ENCODE measurements around the gene RPS27.

GRCh38 chr1:153973071-153973470 lies 17.5 kb upstream of the RPS27 start:
- TF ChIP-seq, protein P1, sequence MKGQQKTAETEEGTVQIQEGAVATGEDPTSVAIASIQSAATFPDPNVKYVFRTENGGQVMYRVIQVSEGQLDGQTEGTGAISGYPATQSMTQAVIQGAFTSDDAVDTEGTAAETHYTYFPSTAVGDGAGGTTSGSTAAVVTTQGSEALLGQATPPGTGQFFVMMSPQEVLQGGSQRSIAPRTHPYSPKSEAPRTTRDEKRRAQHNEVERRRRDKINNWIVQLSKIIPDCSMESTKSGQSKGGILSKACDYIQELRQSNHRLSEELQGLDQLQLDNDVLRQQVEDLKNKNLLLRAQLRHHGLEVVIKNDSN (IDR thresholded peaks at IDR 0.05; ENCODE audit: borderline replicate concordance, extremely low read length, insufficient read depth, low read depth, low read length): no peak
- TF ChIP-seq REST (IDR thresholded peaks at IDR 0.05; ENCODE audit: low read depth, low read length): no peak
- TF ChIP-seq, protein P2, sequence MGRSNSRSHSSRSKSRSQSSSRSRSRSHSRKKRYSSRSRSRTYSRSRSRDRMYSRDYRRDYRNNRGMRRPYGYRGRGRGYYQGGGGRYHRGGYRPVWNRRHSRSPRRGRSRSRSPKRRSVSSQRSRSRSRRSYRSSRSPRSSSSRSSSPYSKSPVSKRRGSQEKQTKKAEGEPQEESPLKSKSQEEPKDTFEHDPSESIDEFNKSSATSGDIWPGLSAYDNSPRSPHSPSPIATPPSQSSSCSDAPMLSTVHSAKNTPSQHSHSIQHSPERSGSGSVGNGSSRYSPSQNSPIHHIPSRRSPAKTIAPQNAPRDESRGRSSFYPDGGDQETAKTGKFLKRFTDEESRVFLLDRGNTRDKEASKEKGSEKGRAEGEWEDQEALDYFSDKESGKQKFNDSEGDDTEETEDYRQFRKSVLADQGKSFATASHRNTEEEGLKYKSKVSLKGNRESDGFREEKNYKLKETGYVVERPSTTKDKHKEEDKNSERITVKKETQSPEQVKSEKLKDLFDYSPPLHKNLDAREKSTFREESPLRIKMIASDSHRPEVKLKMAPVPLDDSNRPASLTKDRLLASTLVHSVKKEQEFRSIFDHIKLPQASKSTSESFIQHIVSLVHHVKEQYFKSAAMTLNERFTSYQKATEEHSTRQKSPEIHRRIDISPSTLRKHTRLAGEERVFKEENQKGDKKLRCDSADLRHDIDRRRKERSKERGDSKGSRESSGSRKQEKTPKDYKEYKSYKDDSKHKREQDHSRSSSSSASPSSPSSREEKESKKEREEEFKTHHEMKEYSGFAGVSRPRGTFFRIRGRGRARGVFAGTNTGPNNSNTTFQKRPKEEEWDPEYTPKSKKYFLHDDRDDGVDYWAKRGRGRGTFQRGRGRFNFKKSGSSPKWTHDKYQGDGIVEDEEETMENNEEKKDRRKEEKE (IDR thresholded peaks at IDR 0.05): no peak
- TF ChIP-seq EP300 (IDR thresholded peaks at IDR 0.05; ENCODE audit: borderline replicate concordance in 1 of 2, control insufficient read depth in 1 of 2, low read depth in 2 of 2, low read length in 2 of 2): no peak
- TF ChIP-seq PAX8 (IDR thresholded peaks at IDR 0.05): no peak
- no peak for TF ChIP-seq POLR2AphosphoS5 (IDR thresholded peaks at IDR 0.05; ENCODE audit: low read length)
- no peak for TF ChIP-seq POLR2A (IDR thresholded peaks at IDR 0.05; ENCODE audit: low read depth, low read length)
- TF ChIP-seq RAD21 (IDR thresholded peaks at IDR 0.05; ENCODE audit: insufficient read depth, low read depth, low read length): no peak
- TF ChIP-seq EZH2 (IDR thresholded peaks at IDR 0.05; ENCODE audit: borderline replicate concordance, control insufficient read depth, low read depth, low read length): no peak
- TF ChIP-seq ZBTB11 (CRISPR knock-in tag; IDR thresholded peaks at IDR 0.05): no peak
- TF ChIP-seq TCF3 (IDR thresholded peaks at IDR 0.05; ENCODE audit: borderline replicate concordance, insufficient read depth, low read depth, low read length): no peak
- TF ChIP-seq, protein P3, sequence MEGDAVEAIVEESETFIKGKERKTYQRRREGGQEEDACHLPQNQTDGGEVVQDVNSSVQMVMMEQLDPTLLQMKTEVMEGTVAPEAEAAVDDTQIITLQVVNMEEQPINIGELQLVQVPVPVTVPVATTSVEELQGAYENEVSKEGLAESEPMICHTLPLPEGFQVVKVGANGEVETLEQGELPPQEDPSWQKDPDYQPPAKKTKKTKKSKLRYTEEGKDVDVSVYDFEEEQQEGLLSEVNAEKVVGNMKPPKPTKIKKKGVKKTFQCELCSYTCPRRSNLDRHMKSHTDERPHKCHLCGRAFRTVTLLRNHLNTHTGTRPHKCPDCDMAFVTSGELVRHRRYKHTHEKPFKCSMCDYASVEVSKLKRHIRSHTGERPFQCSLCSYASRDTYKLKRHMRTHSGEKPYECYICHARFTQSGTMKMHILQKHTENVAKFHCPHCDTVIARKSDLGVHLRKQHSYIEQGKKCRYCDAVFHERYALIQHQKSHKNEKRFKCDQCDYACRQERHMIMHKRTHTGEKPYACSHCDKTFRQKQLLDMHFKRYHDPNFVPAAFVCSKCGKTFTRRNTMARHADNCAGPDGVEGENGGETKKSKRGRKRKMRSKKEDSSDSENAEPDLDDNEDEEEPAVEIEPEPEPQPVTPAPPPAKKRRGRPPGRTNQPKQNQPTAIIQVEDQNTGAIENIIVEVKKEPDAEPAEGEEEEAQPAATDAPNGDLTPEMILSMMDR (IDR thresholded peaks at IDR 0.05 in 2 of 3, conservative IDR thresholded peaks at IDR 0.05 in 1 of 3; ENCODE audit: control insufficient read depth in 2 of 3, extremely low read depth in 1 of 3, insufficient read depth in 1 of 3, low read depth in 3 of 3, low read length in 3 of 3): no peak
- TF ChIP-seq TCF7 (IDR thresholded peaks at IDR 0.05; ENCODE audit: borderline replicate concordance): no peak
- no peak for TF ChIP-seq CHD1 (IDR thresholded peaks at IDR 0.05; ENCODE audit: low read depth, low read length)
